Adrenal gland (tissue), 12 donors: ENCODE data around the gene MICAL3. TPM values are rescaled to one million over a fixed set of nuclear protein-coding genes. Genes with fewer than 3 reads are reported as not detected.

Experiments
- DNase-seq, 7 donors: peaks; one replicate each; pipeline ENCODE4 v3.0.0-alpha.2; 2019 to 2020
- H3K27ac ChIP-seq, 5 donors: fragments of 200-600 bp; sonication (generic) in 4 of 5; 1 replicate in 3 of 5; 2 replicates in 2 of 5; pipeline versions ENCODE4 v1.5.1 to v1.8.0; 2016 to 2020; ENCODE audit warnings: mild to moderate bottlenecking in 1 of 5
- H3K27me3 ChIP-seq: fragments of 200-600 bp; 2 replicates; pipeline ENCODE4 v1.8.0; 2021
- H3K36me3 ChIP-seq, 2 donors: fragments of 200-600 bp; replicated peaks in 1 of 2; 1 replicate in 1 of 2; 2 replicates in 1 of 2; pipeline versions ENCODE4 v1.5.1 to v1.8.0; 2018 to 2022
- H3K4me1 ChIP-seq, 2 donors: fragments of 200-600 bp; replicated peaks in 1 of 2; 1 replicate in 1 of 2; 2 replicates in 1 of 2; pipeline versions ENCODE4 v1.5.1 to v1.8.0; 2018 to 2021
- H3K4me3 ChIP-seq, 4 donors: fragments of 200-600 bp; sonication (generic) in 3 of 4; one replicate each; pipeline ENCODE4 v1.5.1; 2016 to 2018
- H3K9me3 ChIP-seq, 3 donors: fragments of 200-600 bp; sonication (generic) in 1 of 3; replicated peaks in 1 of 3; 1 replicate in 2 of 3; 2 replicates in 1 of 3; pipeline versions ENCODE4 v1.5.1 to v1.8.0; 2016 to 2021
- CTCF ChIP-seq, 6 experiments: fragments of 450-650 bp in 4 of 6; fragments of 200-600 bp in 2 of 6; sonication (generic) in 1 of 6; IDR thresholded peaks; 1 replicate in 5 of 6; 2 replicates in 1 of 6; pipeline versions ENCODE4 v1.5.1 to v1.8.0; 2016 to 2021; ENCODE audit warnings: antibody characterized with exemption in 6 of 6, mild to moderate bottlenecking in 2 of 6, moderate library complexity in 1 of 6
- POLR2A ChIP-seq, 2 donors: fragments of 450-650 bp; IDR thresholded peaks; one replicate each; pipeline ENCODE4 v1.6.1; 2017; ENCODE audit warnings: antibody characterized with exemption in 2 of 2, mild to moderate bottlenecking in 2 of 2, moderate library complexity in 1 of 2
- WGBS, 4 donors: extraction: QIAGEN DNeasy Blood & Tissue Kit in 2 of 4; methylation state at CpG; one replicate each; pipeline versions ENCODE4 v1.1.5 to v1.1.7; 2013 to 2017; 5-methylcytosine and 5-hydroxymethylcytosine counted together
- intact Hi-C, 2 donors: fragments of 100-400 bp; cut with DNase I; formaldehyde crosslinking; loops; one replicate each; pipeline versions ENCODE4 v1.14.1 to v1.15.0; 2022 to 2023
- polyA plus RNA-seq, 3 donors: library from polyadenylated mRNA; stranded (reverse); fragments of 200-250 nt in 2 of 3; fragments of 350-450 nt in 1 of 3; fragmentation: Illumina TruSeq in 1 of 3; extraction: RNeasy Lipid Tissue Mini Kit (QIAGEN cat#74804) in 1 of 3; gene quantifications; one replicate each; pipeline ENCODE4 v1.2.3, GENCODE V29; 2013 to 2014
- total RNA-seq, 9 donors: library from RNA; depleted of rRNA in 4 of 9; stranded (reverse); fragments of >200 nt in 4 of 9; fragments of 120-200 nt in 1 of 9; fragmentation: NEBNext Ultra II Directional in 1 of 9; extraction: Animal tissue kit (Norgen Biotek cat#: 25700) in 1 of 9; gene quantifications; one replicate each; pipeline versions ENCODE4 v1.1.0 to v1.2.4, GENCODE V29; 2013 to 2023
- donor health status: healthy with polysubstance abuse.
- donor health status: Bipolar disorder and iron deficiency.
- donor health status: DM: yes; HTN: yes; CAD: no.
- donor health status: DM: no; HTN: no; CAD: no.
- donor health status: DM: no; HTN: no; CAD: no.
- donor health status: DM: yes; HTN: yes; CAD: no.

The MICAL3 gene
- total and polyA plus RNA-seq, 12 donors, result 10.9 to 82.6 (median 34.4) TPM

DNA sequence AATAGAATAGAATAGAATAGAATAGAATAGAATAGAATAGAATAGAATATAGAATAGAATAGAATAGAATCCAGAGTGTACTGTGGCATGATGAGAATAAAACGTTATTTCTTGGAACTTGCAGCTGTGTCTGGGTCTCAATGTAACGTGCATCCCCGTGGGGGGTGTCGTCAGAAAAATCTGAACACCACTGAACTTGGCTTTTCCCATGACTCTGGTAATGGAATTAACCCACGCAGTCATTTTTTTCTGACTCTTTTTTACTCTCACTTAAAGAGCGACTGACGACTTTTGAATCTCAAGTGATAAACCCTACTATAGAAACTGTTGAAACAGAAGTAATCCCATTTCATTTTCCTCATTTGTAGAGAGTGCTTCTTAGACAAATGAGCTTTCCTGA lies 157.7 kb downstream of the MICAL3 start:
- no peak for DNase-seq
- TF ChIP-seq POLR2A (IDR thresholded peaks at IDR 0.05), result no peak
- no peak for TF ChIP-seq CTCF (IDR thresholded peaks at IDR 0.05)
- no peaks in the 10 kb centered on the region for H3K27me3 ChIP-seq
- 87 to 93% (median 91%) methylated on average over 7 of the region's 7 CpGs for WGBS, 4 donors
- H3K36me3 ChIP-seq, result peaks cover 0 to 56% of the 10 kb centered on the region in 2 donors
- H3K4me3 ChIP-seq, result no peak overlapping the region
- peaks cover 0 to 3% of the 10 kb centered on the region in 2 donors for H3K4me1 ChIP-seq
- intact Hi-C loops, result no loop called here
- H3K27ac ChIP-seq, result no peak overlapping the region
- H3K9me3 ChIP-seq, result no peaks in the 10 kb centered on the region

GRCh38 chr22:17866127-17866526 lies 158.2 kb downstream of the MICAL3 start:
- peaks cover 0 to 51% of the 10 kb centered on the region in 2 donors for H3K36me3 ChIP-seq
- no peaks in the 10 kb centered on the region for H3K27me3 ChIP-seq
- DNase-seq, result no peak
- H3K27ac ChIP-seq, result no peak overlapping the region
- peaks cover 0 to 3% of the 10 kb centered on the region in 2 donors for H3K4me1 ChIP-seq
- H3K4me3 ChIP-seq, result no peak overlapping the region
- TF ChIP-seq CTCF (IDR thresholded peaks at IDR 0.05), result no peak
- no peak for TF ChIP-seq POLR2A (IDR thresholded peaks at IDR 0.05)
- WGBS, 4 donors, result 91 to 92% (median 91%) methylated on average over 5 of the region's 5 CpGs
- intact Hi-C loops, result no loop called here
- H3K9me3 ChIP-seq, result no peaks in the 10 kb centered on the region

DNA sequence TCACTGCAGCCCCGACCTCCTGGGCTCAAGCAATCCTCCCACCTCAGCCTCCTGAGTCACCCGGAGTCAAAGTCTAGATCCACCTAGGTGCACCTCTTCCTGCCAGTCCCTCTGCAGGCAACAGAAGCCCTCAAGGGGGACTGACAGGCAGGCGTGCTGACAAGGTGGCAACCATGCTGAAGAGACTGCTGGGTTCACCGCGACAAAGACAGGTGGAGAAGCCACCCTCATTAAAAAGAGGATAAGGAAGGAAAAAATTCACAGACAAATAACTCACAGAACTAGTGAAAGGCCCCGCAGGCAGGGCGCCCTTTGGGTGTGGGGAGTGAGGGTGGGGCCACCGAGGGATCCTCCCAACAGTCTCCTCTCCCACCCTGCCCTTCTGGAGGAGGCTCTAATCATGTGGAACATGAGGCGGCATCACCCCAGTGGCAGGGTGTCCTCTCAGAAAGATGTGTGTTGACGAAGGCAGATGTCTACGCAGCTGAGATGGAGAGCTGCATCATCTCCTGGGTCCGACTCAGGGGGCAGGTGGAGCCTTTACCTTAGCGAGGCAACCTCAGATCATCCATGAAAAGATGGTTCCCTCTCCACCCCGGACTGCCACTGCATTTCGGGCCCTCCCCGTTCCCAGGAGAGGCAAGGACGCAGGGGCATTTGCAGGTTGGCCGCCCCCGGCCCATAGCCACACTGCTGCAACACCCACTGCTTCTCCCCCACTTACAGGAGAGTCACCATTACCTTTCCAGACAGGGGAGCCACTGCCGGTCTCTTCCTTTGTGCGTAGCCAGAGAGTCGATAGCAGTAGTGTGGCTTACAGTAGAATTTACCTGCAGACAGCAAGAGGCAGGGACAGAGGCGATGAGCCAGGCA lies 158.9 kb downstream of the MICAL3 start:
- peaks cover 0 to 3% of the 10 kb centered on the region in 2 donors for H3K4me1 ChIP-seq
- no peak overlapping the region for H3K4me3 ChIP-seq
- peaks cover 0 to 44% of the 10 kb centered on the region in 2 donors for H3K36me3 ChIP-seq
- no peak overlapping the region for H3K27ac ChIP-seq
- TF ChIP-seq CTCF (IDR thresholded peaks at IDR 0.05), result no peak
- TF ChIP-seq POLR2A (IDR thresholded peaks at IDR 0.05), result no peak
- DNase-seq, result no peak
- no peaks in the 10 kb centered on the region for H3K9me3 ChIP-seq
- intact Hi-C loops, result no loop called here
- 95 to 96% (median 96%) methylated on average over 20 to 23 of the region's 23 CpGs for WGBS, 4 donors
- H3K27me3 ChIP-seq, result no peaks in the 10 kb centered on the region

DNA sequence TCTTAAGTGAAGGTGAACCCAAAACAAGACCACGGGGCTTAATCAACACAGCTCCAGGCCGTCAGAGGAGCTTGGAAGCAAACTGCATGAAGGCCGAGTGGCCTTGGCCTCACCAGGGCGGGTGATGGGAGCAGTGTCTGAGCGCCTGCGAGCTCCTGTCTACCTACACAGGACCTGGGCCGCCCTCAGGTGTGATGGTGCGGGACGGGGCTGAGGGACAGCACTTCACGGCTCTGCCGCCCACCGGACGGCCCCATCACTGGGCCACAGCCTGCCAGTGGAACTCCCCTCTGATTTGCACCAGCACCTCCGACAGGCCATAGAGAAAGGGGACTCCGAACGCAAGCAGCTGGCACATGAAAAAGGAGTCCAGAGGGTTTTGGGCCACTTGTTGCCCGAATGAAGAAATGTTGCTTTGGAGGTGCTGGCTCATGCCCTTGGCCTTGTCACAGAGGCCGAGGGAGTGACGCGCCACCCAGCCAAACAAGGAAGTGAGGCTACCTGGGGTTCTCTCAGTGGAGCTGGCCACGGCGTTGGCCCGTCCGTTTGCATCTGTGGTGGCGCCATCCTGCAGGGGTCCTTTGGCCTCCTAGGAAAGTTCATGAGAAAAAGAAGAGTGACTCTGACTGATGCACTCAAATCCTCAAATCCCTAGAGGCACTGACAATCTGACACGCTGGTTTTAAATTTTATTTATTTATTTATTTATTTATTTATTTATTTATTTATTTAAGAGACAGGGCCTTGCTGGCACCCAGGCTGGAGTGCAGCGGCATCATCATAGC lies 159.8 kb downstream of the MICAL3 start:
- Histone ChIP-seq H3K4me3 (no peak overlapping the region), H3K27me3 (no peaks in the 10 kb centered on the region), H3K4me1 (peaks cover 0 to 3% of the 10 kb centered on the region in 2 donors), H3K36me3 (peaks cover 0 to 42% of the 10 kb centered on the region in 2 donors), H3K9me3 (no peaks in the 10 kb centered on the region), H3K27ac (no peak overlapping the region)
- no peak for TF ChIP-seq POLR2A (IDR thresholded peaks at IDR 0.05)
- no peak for TF ChIP-seq CTCF (IDR thresholded peaks at IDR 0.05)
- intact Hi-C loops, result no loop called here
- DNase-seq, result no peak
- 90 to 97% (median 92%) methylated on average over 18 to 27 of the region's 27 CpGs for WGBS, 4 donors
